Head of caudate nucleus (tissue), 42 donors: ENCODE data around the gene OCA2.
A peak's percentile ranks its signal among the peaks of the same experiment; 100 is the strongest.

ENCODE experiments used
- DNase-seq, 42 donors: peaks; one replicate each; pipeline versions ENCODE4 v3.0.0 to v3.0.0-alpha.2; 2020 to 2021; ENCODE audit warnings: mixed read lengths in 7 of 42
- intact Hi-C: fragments of 100-400 bp; cut with DNase I; formaldehyde crosslinking; loops from one replicate; pipeline ENCODE4 v1.15.0; 2022

The OCA2 gene

GRCh38 chr15:27821273-27821672 is 277.8 kb downstream of the OCA2 start:
- DNase-seq, result no peak
- intact Hi-C loops, result no loop called here

- intact Hi-C loops, result no loop called here
- DNase-seq, result no peak
These were observed 278.4 kb downstream of the OCA2 start for GRCh38 chr15:27820722-27821121.

GRCh38 chr15:27820232-27820631 is 278.9 kb downstream of the OCA2 start:
- DNase-seq, result no peak
- intact Hi-C loops, result no loop called here

GRCh38 chr15:27817258-27817657 is 281.9 kb downstream of the OCA2 start:
- intact Hi-C loops, result no loop called here
- no peak for DNase-seq

- intact Hi-C loops, result no loop called here
These were observed 282.3 kb downstream of the OCA2 start for GRCh38 chr15:27816790-27817189.

GRCh38 chr15:27815035-27815434 is 284.1 kb downstream of the OCA2 start:
- DNase-seq, result no peak
- intact Hi-C loops, result no loop called here

More at GRCh38 chr15:27816790-27817189, 282.3 kb downstream of the OCA2 start:
- no peak for DNase-seq

- no peak for DNase-seq
- intact Hi-C loops, result no loop called here
These were observed 286.0 kb downstream of the OCA2 start for GRCh38 chr15:27813139-27813538.

- intact Hi-C loops, result no loop called here
- DNase-seq, result no peak
These were observed 290.9 kb downstream of the OCA2 start for GRCh38 chr15:27808182-27808581.

GRCh38 chr15:27807335-27807734 is 291.8 kb downstream of the OCA2 start:
- intact Hi-C loops, result no loop called here
- DNase-seq, result no peak

- intact Hi-C loops, result no loop called here
- no peak for DNase-seq
These were observed 292.7 kb downstream of the OCA2 start for GRCh38 chr15:27806396-27806795.

GRCh38 chr15:27805261-27806220 is 293.6 kb downstream of the OCA2 start:
- no peak for DNase-seq
- intact Hi-C loops, result no loop called here

GRCh38 chr15:27804569-27805260 is 294.4 kb downstream of the OCA2 start:
- no peak for DNase-seq
- intact Hi-C loops, result no loop called here

- intact Hi-C loops, result no loop called here
- no peak for DNase-seq
These were observed 300.3 kb downstream of the OCA2 start for GRCh38 chr15:27798807-27799206.

GRCh38 chr15:27797765-27798164 is 301.4 kb downstream of the OCA2 start:
- intact Hi-C loops, result no loop called here
- DNase-seq, result peak in 1 of 42 donors; percentile 5

- no peak for DNase-seq
- intact Hi-C loops, result no loop called here
These were observed 302.5 kb downstream of the OCA2 start for GRCh38 chr15:27796405-27797320.

- intact Hi-C loops, result no loop called here
- no peak for DNase-seq
These were observed 306.3 kb downstream of the OCA2 start for GRCh38 chr15:27792756-27793264.

GRCh38 chr15:27790270-27790669 is 308.8 kb downstream of the OCA2 start:
- no peak for DNase-seq
- intact Hi-C loops, result no loop called here

- intact Hi-C loops, result no loop called here
- DNase-seq, result no peak
These were observed 311.2 kb downstream of the OCA2 start for GRCh38 chr15:27787931-27788330.

- intact Hi-C loops, result no loop called here
- DNase-seq, result no peak
These were observed 315.0 kb downstream of the OCA2 start for GRCh38 chr15:27784107-27784506.
